Measurements from ENCODE around the gene CBLB.

CBLB gene

DNA sequence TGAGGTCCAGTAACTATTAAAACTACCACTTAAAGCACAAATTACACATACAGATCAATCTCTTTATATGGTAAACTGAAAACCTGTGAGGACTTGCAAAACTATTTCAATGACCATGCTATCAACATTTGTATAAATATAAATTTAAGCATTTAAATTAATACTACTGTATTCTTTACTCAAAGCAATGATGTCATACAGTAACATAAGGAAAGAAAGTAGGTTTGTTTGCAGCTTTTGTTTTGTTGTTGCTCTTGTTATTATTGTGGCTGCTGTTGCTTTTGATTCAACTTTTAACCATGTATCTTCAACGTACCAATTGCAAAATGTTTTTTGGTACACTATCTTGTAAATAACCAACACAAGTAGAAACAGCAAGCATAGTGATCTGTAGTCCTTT lies 22.0 kb downstream of the CBLB start:
- peaks cover 7% of the 10 kb centered on the region for H3K4me1 ChIP-seq (ENCODE audit: control insufficient read depth, insufficient read depth, low read length, poor library complexity, severe bottlenecking)
- no CpG with 5 or more reads among the region's 1 CpG for WGBS, 2 experiments (ENCODE audit: insufficient coverage in 2 of 2)
- no peaks in the 10 kb centered on the region for H3K9me3 ChIP-seq (ENCODE audit: control insufficient read depth, low read length)
- peaks cover 17% of the 10 kb centered on the region for H3K36me3 ChIP-seq (ENCODE audit: control insufficient read depth, insufficient read depth, low read length)
- H3K27ac ChIP-seq (ENCODE audit: low read depth, low read length, severe bottlenecking): no peak overlapping the region
- H3K4me3 ChIP-seq (ENCODE audit: extremely low read depth, insufficient read depth, low read length, poor library complexity, severe bottlenecking): no peak overlapping the region

- Histone ChIP-seq H3K4me3 (ENCODE audit: extremely low read depth, insufficient read depth, low read length, poor library complexity, severe bottlenecking) (no peak overlapping the region), H3K27ac (ENCODE audit: low read depth, low read length, severe bottlenecking) (no peak overlapping the region), H3K36me3 (ENCODE audit: control insufficient read depth, insufficient read depth, low read length) (peaks cover 8% of the 10 kb centered on the region), H3K9me3 (ENCODE audit: control insufficient read depth, low read length) (no peaks in the 10 kb centered on the region), H3K4me1 (ENCODE audit: control insufficient read depth, insufficient read depth, low read length, poor library complexity, severe bottlenecking) (peaks cover 7% of the 10 kb centered on the region)
- WGBS, 2 experiments (ENCODE audit: insufficient coverage in 2 of 2): no CpG with 5 or more reads among the region's 1 CpG
Observed at GRCh38 chr3:105845488-105845887, 23.3 kb downstream of the CBLB start.

GRCh38 chr3:105844704-105845103 lies 24.1 kb downstream of the CBLB start:
- no peak overlapping the region for H3K27ac ChIP-seq (ENCODE audit: low read depth, low read length, severe bottlenecking)
- H3K4me3 ChIP-seq (ENCODE audit: extremely low read depth, insufficient read depth, low read length, poor library complexity, severe bottlenecking): no peak overlapping the region
- H3K36me3 ChIP-seq (ENCODE audit: control insufficient read depth, insufficient read depth, low read length): peaks cover 8% of the 10 kb centered on the region
- H3K4me1 ChIP-seq (ENCODE audit: control insufficient read depth, insufficient read depth, low read length, poor library complexity, severe bottlenecking): peaks cover 7% of the 10 kb centered on the region
- no peaks in the 10 kb centered on the region for H3K9me3 ChIP-seq (ENCODE audit: control insufficient read depth, low read length)

DNA sequence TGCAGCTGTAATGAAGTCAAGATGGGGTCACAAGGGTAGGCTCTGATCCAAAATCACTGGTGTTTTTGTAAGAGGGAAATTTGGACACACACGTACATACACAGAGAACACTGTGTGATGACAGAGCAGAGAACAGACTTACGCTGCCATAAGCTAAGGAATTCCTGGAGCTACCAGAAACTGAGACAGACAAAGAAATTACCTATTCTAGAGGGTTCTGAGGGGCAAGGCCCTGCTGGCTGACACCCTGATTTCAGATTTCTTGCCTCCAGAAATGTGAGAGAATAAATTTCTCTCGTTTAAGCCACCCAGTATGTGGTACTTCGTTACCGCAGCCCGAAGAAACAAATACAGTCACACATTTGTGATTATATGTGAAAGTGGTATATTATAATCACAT lies 24.8 kb downstream of the CBLB start:
- H3K4me3 ChIP-seq (ENCODE audit: extremely low read depth, insufficient read depth, low read length, poor library complexity, severe bottlenecking): no peak overlapping the region
- H3K27ac ChIP-seq (ENCODE audit: low read depth, low read length, severe bottlenecking): peak overlapping the region; percentile 43
- peaks cover 9% of the 10 kb centered on the region for H3K4me1 ChIP-seq (ENCODE audit: control insufficient read depth, insufficient read depth, low read length, poor library complexity, severe bottlenecking)
- H3K36me3 ChIP-seq (ENCODE audit: control insufficient read depth, insufficient read depth, low read length): peaks cover 8% of the 10 kb centered on the region
- no peaks in the 10 kb centered on the region for H3K9me3 ChIP-seq (ENCODE audit: control insufficient read depth, low read length)
- WGBS, 2 experiments (ENCODE audit: insufficient coverage in 2 of 2): 71 to 90% methylated on average over 1 to 2 of the region's 6 CpGs

- Histone ChIP-seq H3K4me1 (ENCODE audit: control insufficient read depth, insufficient read depth, low read length, poor library complexity, severe bottlenecking) (peaks cover 16% of the 10 kb centered on the region), H3K4me3 (ENCODE audit: extremely low read depth, insufficient read depth, low read length, poor library complexity, severe bottlenecking) (no peak overlapping the region), H3K36me3 (ENCODE audit: control insufficient read depth, insufficient read depth, low read length) (peaks cover 13% of the 10 kb centered on the region), H3K27ac (ENCODE audit: low read depth, low read length, severe bottlenecking) (peak overlapping the region; percentile 11), H3K9me3 (ENCODE audit: control insufficient read depth, low read length) (no peaks in the 10 kb centered on the region)
- WGBS, 2 experiments (ENCODE audit: insufficient coverage in 2 of 2): 60 to 86% methylated on average over 1 to 2 of the region's 2 CpGs
Observed at GRCh38 chr3:105842943-105843342, 25.9 kb downstream of the CBLB start.

GRCh38 chr3:105842449-105842848 lies 26.4 kb downstream of the CBLB start:
- peak overlapping the region; percentile 11 for H3K27ac ChIP-seq (ENCODE audit: low read depth, low read length, severe bottlenecking)
- peaks cover 18% of the 10 kb centered on the region for H3K4me1 ChIP-seq (ENCODE audit: control insufficient read depth, insufficient read depth, low read length, poor library complexity, severe bottlenecking)
- H3K4me3 ChIP-seq (ENCODE audit: extremely low read depth, insufficient read depth, low read length, poor library complexity, severe bottlenecking): no peak overlapping the region
- 60 to 95% methylated on average over 2 of the region's 3 CpGs for WGBS, 2 experiments (ENCODE audit: insufficient coverage in 2 of 2)
- peaks cover 13% of the 10 kb centered on the region for H3K36me3 ChIP-seq (ENCODE audit: control insufficient read depth, insufficient read depth, low read length)
- no peaks in the 10 kb centered on the region for H3K9me3 ChIP-seq (ENCODE audit: control insufficient read depth, low read length)

DNA sequence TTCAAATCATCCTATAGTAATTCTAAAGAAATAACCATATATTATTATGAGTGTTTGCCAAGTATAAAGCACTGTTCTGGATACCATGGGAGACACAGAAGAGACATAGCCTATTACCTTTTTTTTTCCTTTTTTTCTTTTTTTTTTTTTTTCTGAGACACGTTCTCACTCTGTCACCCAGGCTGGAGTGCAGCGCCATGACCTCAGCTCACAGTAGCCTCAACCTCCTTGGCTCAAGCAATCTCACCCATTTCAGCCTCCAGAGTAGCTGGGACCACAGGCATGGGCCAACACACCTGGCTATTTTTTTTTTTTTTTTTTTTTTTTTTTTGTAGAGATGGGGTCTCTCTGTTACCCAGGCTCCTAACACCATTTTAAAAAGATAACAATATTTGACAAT lies 30.9 kb downstream of the CBLB start:
- Histone ChIP-seq H3K27ac (ENCODE audit: low read depth, low read length, severe bottlenecking) (no peak overlapping the region), H3K4me1 (ENCODE audit: control insufficient read depth, insufficient read depth, low read length, poor library complexity, severe bottlenecking) (peaks cover 35% of the 10 kb centered on the region), H3K4me3 (ENCODE audit: extremely low read depth, insufficient read depth, low read length, poor library complexity, severe bottlenecking) (no peak overlapping the region), H3K9me3 (ENCODE audit: control insufficient read depth, low read length) (no peaks in the 10 kb centered on the region), H3K36me3 (ENCODE audit: control insufficient read depth, insufficient read depth, low read length) (peaks cover 13% of the 10 kb centered on the region)
- WGBS, 2 experiments (ENCODE audit: insufficient coverage in 2 of 2): 100% methylated on average over 2 of the region's 2 CpGs; no CpG with 5 or more reads in 1 of the 2 experiments

DNA sequence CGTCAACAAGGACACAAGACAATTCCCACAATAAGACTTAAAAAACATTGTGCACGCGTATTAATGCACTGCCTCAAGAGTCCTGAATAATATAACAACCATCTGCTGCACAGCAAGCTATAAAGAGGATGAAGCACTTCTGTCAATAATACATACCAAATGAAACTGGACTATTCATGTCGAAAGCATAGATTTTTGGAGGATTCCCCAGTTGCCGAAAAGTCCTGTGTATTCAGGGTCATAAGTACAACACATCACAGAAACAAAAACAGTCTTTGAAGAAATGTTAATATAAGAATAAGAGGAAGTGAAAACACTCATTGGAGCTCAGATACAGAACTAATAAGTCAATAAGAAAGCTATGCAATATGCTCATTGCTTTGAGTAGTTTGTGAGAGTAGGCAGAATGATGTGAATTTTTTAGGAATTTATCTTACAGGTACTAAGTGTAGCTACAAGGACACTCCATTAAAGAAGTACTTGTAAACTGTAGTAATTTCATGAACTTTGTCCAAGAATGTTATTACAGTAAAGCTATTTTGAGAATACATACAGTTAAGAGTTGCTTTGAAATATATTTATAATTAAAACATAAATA lies 31.6 kb downstream of the CBLB start:
- H3K4me1 ChIP-seq (ENCODE audit: control insufficient read depth, insufficient read depth, low read length, poor library complexity, severe bottlenecking): peaks cover 35% of the 10 kb centered on the region
- peaks cover 13% of the 10 kb centered on the region for H3K36me3 ChIP-seq (ENCODE audit: control insufficient read depth, insufficient read depth, low read length)
- no peaks in the 10 kb centered on the region for H3K9me3 ChIP-seq (ENCODE audit: control insufficient read depth, low read length)
- H3K27ac ChIP-seq (ENCODE audit: low read depth, low read length, severe bottlenecking): peak overlapping the region; percentile 70
- 83 to 93% methylated on average over 2 to 3 of the region's 5 CpGs for WGBS, 2 experiments (ENCODE audit: insufficient coverage in 2 of 2)
- H3K4me3 ChIP-seq (ENCODE audit: extremely low read depth, insufficient read depth, low read length, poor library complexity, severe bottlenecking): no peak overlapping the region

GRCh38 chr3:105836533-105836932 lies 32.3 kb downstream of the CBLB start:
- Histone ChIP-seq H3K4me1 (ENCODE audit: control insufficient read depth, insufficient read depth, low read length, poor library complexity, severe bottlenecking) (peaks cover 35% of the 10 kb centered on the region), H3K4me3 (ENCODE audit: extremely low read depth, insufficient read depth, low read length, poor library complexity, severe bottlenecking) (no peak overlapping the region), H3K9me3 (ENCODE audit: control insufficient read depth, low read length) (no peaks in the 10 kb centered on the region), H3K36me3 (ENCODE audit: control insufficient read depth, insufficient read depth, low read length) (peaks cover 7% of the 10 kb centered on the region), H3K27ac (ENCODE audit: low read depth, low read length, severe bottlenecking) (peak overlapping the region; percentile 70)
- no CpG with 5 or more reads among the region's 5 CpGs for WGBS, 2 experiments (ENCODE audit: insufficient coverage in 2 of 2)

DNA sequence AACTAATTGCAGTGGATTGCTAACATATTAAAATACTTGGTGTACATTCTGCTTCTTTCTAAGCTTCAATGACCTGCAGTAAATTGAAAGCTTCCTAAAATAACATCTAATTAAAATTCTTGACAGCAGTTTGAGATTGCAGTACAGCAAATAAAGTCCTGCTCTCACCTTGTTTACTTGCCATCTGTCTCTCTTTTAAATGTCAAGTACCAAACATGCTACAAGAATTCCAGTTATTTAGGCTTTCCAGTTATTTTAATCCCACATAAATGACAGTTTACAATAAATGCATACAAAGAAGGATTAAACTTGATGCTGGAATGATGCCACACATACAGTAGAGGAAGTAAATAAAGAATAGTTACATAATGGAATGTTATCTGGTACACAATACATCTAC lies 33.2 kb downstream of the CBLB start:
- Histone ChIP-seq H3K4me3 (ENCODE audit: extremely low read depth, insufficient read depth, low read length, poor library complexity, severe bottlenecking) (no peak overlapping the region), H3K4me1 (ENCODE audit: control insufficient read depth, insufficient read depth, low read length, poor library complexity, severe bottlenecking) (peaks cover 35% of the 10 kb centered on the region), H3K9me3 (ENCODE audit: control insufficient read depth, low read length) (no peaks in the 10 kb centered on the region), H3K27ac (ENCODE audit: low read depth, low read length, severe bottlenecking) (no peak overlapping the region), H3K36me3 (ENCODE audit: control insufficient read depth, insufficient read depth, low read length) (peaks cover 5% of the 10 kb centered on the region)

- Histone ChIP-seq H3K4me3 (ENCODE audit: extremely low read depth, insufficient read depth, low read length, poor library complexity, severe bottlenecking) (no peak overlapping the region), H3K36me3 (ENCODE audit: control insufficient read depth, insufficient read depth, low read length) (peaks cover 5% of the 10 kb centered on the region), H3K4me1 (ENCODE audit: control insufficient read depth, insufficient read depth, low read length, poor library complexity, severe bottlenecking) (peaks cover 35% of the 10 kb centered on the region), H3K9me3 (ENCODE audit: control insufficient read depth, low read length) (no peaks in the 10 kb centered on the region), H3K27ac (ENCODE audit: low read depth, low read length, severe bottlenecking) (no peak overlapping the region)
- 90 to 100% methylated on average over 1 to 2 of the region's 3 CpGs for WGBS, 2 experiments (ENCODE audit: insufficient coverage in 2 of 2)
Observed at GRCh38 chr3:105834768-105835167, 34.0 kb downstream of the CBLB start.
